GM19463 (cell line): Measurements from ENCODE around the gene ZFAND3.

Experiments used
- ATAC-seq: cut with Tn5 transposase; IDR thresholded peaks from one replicate; pipeline ENCODE4 v1.9.1; 2021; ENCODE audit warnings: mild to moderate bottlenecking, moderate library complexity; ENCODE audit not compliant: unreplicated experiment

Gene ZFAND3

DNA sequence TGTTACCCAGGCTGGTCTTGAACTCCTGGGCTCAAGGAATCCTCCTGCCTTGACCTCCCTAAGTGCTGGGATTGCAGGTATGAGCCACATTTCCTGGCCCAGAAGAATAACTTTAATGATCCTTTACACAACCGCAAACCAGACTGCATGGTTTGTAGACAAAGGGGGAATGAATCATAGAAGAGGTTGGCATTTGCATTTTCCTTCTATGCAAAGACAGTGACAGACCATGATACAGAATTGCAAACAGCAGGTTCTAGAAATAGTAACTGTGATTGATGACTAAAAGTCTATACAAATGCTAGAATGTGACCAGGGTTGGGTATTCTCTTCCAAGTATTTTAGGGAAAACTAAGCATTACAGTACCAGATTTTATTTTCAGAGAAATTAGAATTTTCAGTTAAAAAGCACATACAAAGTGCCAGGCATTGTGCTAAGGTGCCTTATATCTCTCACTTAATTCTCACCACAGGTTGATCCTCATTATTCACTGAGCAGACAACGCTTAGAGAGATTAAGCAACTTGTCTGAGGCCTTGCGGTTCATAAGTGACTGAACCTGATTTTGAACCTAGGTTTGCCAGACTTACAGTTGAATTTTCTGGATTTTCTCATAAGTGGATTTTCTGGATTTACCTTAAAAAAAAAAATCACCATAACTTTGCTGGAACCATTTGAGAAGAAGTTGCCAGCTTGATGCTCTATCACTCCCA, 146.6 kb downstream of the ZFAND3 start:
- no peak for ATAC-seq

- ATAC-seq = no peak
These were observed 147.3 kb downstream of the ZFAND3 start for GRCh38 chr6:37966801-37967200.

GRCh38 chr6:37967651-37968050, 148.1 kb downstream of the ZFAND3 start:
- ATAC-seq = no peak

DNA sequence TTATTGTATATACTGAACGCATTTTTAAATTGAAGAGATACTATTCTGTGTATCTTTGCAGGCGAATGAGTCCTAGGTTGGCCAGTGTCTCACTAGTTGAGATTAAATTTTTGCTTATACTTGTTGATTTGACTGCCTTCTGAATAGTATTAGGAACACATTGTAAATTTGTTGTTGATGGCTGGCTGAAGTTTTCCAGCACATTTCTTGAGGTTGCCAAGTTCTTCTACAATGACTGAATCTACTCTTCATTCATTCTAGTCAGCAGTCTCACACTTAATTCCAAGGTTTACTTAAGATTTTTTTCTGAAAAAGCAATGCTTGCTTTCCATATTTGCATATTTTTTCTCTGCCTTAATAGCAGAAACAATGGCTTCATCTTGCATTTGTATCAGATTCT, 151.7 kb downstream of the ZFAND3 start:
- ATAC-seq = no peak

- no peak for ATAC-seq
These were observed 152.3 kb downstream of the ZFAND3 start for GRCh38 chr6:37971711-37972390.

DNA sequence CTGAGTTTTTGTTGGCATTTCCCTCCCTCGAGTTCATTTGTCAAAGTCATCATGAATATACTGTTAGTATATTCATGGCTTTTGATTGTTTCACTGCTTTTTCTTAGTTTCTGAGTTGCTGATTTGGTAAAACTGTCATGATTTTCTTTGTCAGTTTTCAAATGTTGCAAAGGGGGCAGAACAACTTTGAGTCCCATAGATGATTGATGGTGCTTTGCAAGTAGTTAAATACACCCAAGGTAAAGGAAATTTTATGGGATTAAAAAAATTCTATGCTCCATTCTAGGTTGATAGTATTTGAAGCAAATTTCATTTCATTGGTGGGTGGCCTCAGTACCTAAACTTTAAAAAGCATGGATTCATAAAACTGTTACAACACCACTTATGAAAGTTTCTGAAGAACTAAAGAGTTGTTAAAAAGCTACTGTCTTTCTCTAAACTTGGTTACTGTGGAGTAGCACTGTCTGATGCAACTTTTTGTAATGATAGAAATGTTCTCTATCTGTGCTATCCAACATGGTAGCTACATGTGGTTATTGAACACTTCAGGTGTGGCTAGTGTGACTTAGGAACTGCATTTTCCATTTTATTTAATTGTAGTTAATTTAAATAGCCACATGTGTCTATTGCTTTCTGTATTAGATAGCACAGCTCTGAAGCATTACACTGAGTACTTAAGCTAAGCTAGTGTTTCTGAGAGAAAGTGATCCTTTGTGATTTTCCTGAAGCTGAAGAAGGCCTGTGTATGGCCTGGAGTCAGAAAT, 153.6 kb downstream of the ZFAND3 start:
- ATAC-seq = no peak

- no peak for ATAC-seq
These were observed 154.9 kb downstream of the ZFAND3 start for GRCh38 chr6:37974381-37974780.

DNA sequence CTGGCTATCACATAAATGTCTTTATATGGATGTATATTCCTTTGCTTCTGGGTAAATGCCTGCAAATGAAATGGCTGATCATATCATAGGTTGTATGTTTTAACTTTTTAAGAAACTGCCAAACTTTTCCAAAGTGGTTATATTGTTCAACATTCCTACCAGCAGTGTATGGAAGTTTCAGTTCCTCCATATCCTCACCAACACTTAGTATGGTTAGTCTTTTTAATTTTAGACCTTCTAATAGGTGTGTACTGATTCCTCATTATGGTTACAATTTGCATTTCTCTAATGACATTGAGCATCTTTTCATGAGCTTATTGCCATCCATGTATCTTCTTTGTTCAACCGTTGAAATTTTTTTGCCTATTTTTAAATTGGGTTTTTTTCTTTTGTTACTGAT, 155.4 kb downstream of the ZFAND3 start:
- no peak for ATAC-seq

GRCh38 chr6:37977715-37978114, 158.2 kb downstream of the ZFAND3 start:
- ATAC-seq = no peak

- ATAC-seq = no peak
These were observed 160.1 kb downstream of the ZFAND3 start for GRCh38 chr6:37979392-37980221.

DNA sequence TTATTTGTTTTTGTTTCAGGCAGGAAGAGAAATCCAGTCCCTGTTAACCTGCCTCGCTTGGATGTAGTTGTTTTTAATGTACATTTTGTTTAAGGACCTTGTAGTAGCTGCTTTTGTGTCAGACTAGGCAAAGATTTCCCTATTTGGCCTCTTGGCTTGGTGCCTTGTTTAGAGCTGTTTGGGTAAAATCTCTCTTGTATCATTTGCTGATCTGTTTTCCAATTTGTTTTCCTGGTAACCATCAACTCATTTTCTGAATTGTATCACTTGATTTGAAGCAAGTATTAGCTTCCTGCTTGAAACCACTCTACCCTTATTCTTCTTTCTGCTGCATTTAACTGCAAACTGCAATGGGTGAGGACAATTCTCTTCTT, 160.7 kb downstream of the ZFAND3 start:
- ATAC-seq = no peak

GRCh38 chr6:37981626-37982025, 162.1 kb downstream of the ZFAND3 start:
- ATAC-seq = no peak

DNA sequence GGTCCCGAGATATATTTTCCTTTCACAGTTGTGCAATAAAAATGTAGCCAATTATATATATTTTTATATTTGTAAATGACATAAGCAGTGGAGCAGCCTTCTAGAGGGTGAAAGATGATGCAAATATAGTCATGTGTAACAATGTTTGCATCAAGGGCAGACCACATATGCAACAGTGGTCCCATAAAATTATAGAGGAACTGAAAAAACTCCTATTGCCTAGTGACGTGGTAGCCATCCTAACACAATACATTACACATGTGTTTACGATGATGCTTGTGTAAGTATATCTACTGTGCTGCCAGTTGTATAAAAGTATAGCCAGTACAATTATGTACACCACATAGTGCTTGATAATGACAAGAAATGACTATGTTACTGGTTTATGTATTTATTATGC, 162.8 kb downstream of the ZFAND3 start:
- no peak for ATAC-seq

- no peak for ATAC-seq
These were observed 164.4 kb downstream of the ZFAND3 start for GRCh38 chr6:37983720-37984501.

DNA sequence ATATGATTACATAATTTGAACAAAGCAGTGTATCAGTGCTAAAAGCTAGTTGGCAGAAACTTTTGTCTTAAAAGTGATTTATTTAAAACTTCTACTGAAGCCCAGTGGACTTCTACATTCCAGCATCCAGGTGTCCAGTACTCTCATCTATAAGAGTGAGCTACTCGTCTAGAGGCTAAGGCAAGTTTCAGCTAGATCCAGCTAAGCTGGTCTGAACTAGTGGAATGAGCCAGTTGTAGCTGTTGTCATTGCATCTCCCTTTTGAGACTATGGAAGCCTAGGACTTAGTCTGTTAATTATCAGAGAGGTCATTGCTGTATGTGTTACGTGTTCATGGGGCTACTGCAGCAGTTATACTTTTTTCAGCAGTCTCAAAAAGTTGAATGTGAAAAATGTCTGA, 165.1 kb downstream of the ZFAND3 start:
- no peak for ATAC-seq

DNA sequence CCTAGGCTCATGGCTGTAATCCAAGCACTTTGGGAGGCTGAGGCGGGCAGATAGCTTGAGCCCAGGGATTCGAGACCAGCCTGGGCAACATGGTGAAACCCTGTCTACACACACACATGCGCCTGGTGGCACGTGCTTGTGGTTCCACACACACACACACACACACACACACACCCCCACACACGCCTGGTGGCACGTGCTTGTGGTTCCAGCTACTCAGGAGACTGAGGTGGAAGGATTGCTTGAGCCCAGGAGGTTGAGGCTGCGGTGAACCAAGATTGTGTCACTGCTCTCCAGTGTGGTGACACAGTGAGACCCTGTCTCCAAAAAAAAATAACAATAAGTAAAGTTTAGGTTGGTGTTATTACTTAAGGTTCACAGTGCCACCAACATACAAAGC, 165.8 kb downstream of the ZFAND3 start:
- no peak for ATAC-seq

DNA sequence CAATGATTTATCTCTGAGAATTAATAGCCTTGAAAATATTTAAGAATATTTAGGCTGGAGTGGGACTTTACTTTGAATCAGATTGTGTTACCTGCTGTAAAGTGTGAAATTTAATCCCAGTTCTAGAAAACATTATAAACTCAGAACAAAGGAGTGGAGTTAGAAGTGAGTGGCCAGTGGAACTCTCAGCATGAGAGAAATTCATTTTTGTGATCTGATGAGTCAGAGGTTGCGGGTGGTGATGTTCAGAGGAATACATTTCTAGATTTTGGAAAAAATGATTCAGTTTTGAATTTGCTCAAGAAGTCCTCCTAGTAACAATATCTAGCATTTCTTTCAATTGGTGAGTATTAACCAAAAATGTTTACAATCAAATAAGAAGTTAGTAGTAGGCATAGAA, 167.5 kb downstream of the ZFAND3 start:
- no peak for ATAC-seq

DNA sequence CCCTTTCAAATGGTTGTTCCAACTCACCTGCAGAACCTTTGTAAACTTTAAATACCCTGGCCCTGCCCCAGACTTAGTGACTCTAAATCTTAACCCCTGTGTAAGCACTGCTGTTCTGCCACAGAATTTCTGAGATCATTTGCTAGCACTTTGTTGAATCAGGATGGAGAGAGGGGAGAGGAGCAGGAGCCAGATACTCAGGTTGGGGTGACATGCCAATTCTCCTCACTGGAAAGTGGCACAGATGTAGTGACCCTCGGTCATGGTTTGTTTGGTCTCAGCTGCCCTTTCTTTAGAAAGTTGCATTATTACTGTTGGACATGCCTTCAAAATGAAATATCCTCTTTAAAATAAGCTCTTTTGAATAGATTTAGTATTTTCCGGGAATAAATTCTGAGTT, 168.0 kb downstream of the ZFAND3 start:
- ATAC-seq = no peak

DNA sequence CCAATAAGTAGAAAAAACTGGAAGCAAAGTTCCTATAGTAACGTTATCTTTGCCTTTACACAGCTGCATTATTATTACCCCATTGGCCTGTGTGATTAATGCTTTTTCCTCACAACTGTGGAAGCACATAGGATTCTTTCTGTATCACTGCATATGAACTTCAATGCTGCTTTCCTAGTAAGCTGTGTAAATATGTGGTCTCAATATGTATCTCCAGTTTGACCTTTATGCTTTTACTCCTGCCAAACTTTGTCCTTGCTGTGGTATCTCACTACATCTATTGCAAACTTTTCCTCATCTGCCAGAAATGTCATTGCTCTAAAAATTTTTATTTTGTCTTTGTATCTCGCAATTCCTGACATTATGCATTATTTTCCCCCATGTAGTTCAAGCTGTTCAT, 168.6 kb downstream of the ZFAND3 start:
- no peak for ATAC-seq

GRCh38 chr6:37988696-37989095, 169.2 kb downstream of the ZFAND3 start:
- no peak for ATAC-seq
